A549 (cell line): ENCODE data around the gene PRTFDC1. TPM values are rescaled to one million over a fixed set of nuclear protein-coding genes. Genes with fewer than 3 reads are reported as not detected.

Experiments used
- ATAC-seq, 2 experiments: fragments of 200-7000 bp in 1 of 2; fragments of >200 bp in 1 of 2; cut with Nextera tagmentation in 1 of 2; cut with Tn5 transposase in 1 of 2; 3 replicates each; pipeline versions ENCODE4 v1.8.0 to v1.9.1; 2018 to 2020; ENCODE audit warnings: mild to moderate bottlenecking in 1 of 2, moderate library complexity in 1 of 2
- CTCF ChIA-PET: fragments of 300-600 bp; sonication (Branson Sonifier 250); formaldehyde crosslinking; extraction: SDS; loops from one replicate; lab custom pipeline; 2021; ENCODE audit warnings: antibody characterized with exemption, inconsistent platforms; lab: Yijun Ruan, JAX
- POLR2A ChIA-PET: fragments of 350-600 bp; formaldehyde crosslinking; extraction: SDS; loops from one replicate; lab custom pipeline; 2021; ENCODE audit warnings: antibody characterized with exemption, inconsistent platforms; lab: Yijun Ruan, JAX
- DNase-seq, 2 experiments: peaks; one replicate each; pipeline versions ENCODE4 v3.0.0 to v3.0.0-alpha.2; 2011 to 2016; ENCODE audit warnings: low read depth in 1 of 2, low spot score in 1 of 2
- FAIRE-seq: peaks from 2 replicates; lab custom pipeline; 2011; peaks lifted over from hg19 to GRCh38; lab: Jason Lieb, UNC
- H3K27ac ChIP-seq, 2 experiments: fragments of >200 bp; sonication (Bioruptor Twin); formaldehyde crosslinking; 3 replicates each; pipeline ENCODE4 v1.5.1; 2016 to 2017
- H3K4me1 ChIP-seq: fragments of >200 bp; sonication (Bioruptor Twin); formaldehyde crosslinking; 3 replicates; pipeline ENCODE4 v1.6.1; 2016
- H3K4me2 ChIP-seq: fragments of >200 bp; sonication (Bioruptor Twin); formaldehyde crosslinking; 3 replicates; pipeline ENCODE4 v1.6.1; 2016
- H3K4me3 ChIP-seq: fragments of >200 bp; sonication (Bioruptor Twin); formaldehyde crosslinking; 3 replicates; pipeline ENCODE4 v1.5.1; 2016
- H3K9me3 ChIP-seq: fragments of >200 bp; sonication (Bioruptor Twin); formaldehyde crosslinking; 3 replicates; pipeline ENCODE4 v1.6.1; 2016
- BCL3 ChIP-seq: fragments of >200 bp; sonication (Bioruptor Twin); formaldehyde crosslinking; IDR thresholded peaks from 3 replicates; pipeline ENCODE4 v1.6.1; 2016
- BHLHE40 ChIP-seq: IDR thresholded peaks from 2 replicates; pipeline ENCODE4 v1.6.1; 2012; ENCODE audit warnings: low read depth, low read length, inconsistent platforms
- E2F6 ChIP-seq: IDR thresholded peaks from 2 replicates; pipeline ENCODE4 v1.6.1; 2012; ENCODE audit warnings: low read depth, borderline replicate concordance
- ELK1 ChIP-seq: fragments of 150-350 bp; IDR thresholded peaks from 2 replicates; pipeline ENCODE4 v1.6.1; 2014; ENCODE audit warnings: low read depth, mild to moderate bottlenecking, low read length
- ESRRA ChIP-seq: fragments of 150-350 bp; IDR thresholded peaks from 2 replicates; pipeline ENCODE4 v1.6.1; 2014; ENCODE audit warnings: mild to moderate bottlenecking, low read length, borderline replicate concordance
- FOSB ChIP-seq: fragments of 250-450 bp; sonication (Bioruptor Pico); IDR thresholded peaks from 2 replicates; pipeline ENCODE4 v1.5.0; 2020; ENCODE audit warnings: mild to moderate bottlenecking, moderate library complexity
- FOXS1 ChIP-seq: fragments of 250-450 bp; sonication (Bioruptor Pico); IDR thresholded peaks from 2 replicates; pipeline ENCODE4 v1.5.0; 2020; ENCODE audit warnings: mild to moderate bottlenecking, moderate library complexity
- GATA3 ChIP-seq: IDR thresholded peaks from 2 replicates; pipeline ENCODE4 v1.6.1; 2012; ENCODE audit warnings: borderline replicate concordance
- HES2 ChIP-seq: fragments of >200 bp; sonication (Bioruptor Twin); formaldehyde crosslinking; IDR thresholded peaks from 2 replicates; pipeline ENCODE4 v1.6.1; 2016
- HMGXB4 ChIP-seq: fragments of 250-450 bp; sonication (Bioruptor Pico); IDR thresholded peaks from 2 replicates; pipeline ENCODE4 v1.5.0; 2021; ENCODE audit warnings: mild to moderate bottlenecking, moderate library complexity, borderline replicate concordance
- HOXA7 ChIP-seq: fragments of 250-450 bp; sonication (Bioruptor Pico); IDR thresholded peaks from 2 replicates; pipeline ENCODE4 v1.5.0; 2020; ENCODE audit warnings: mild to moderate bottlenecking, moderate library complexity
- HOXB5 ChIP-seq: fragments of 250-450 bp; sonication (Bioruptor Pico); IDR thresholded peaks from 2 replicates; pipeline ENCODE4 v1.5.0; 2020; ENCODE audit warnings: mild to moderate bottlenecking, moderate library complexity
- JUNB ChIP-seq: fragments of >200 bp; sonication (Bioruptor Twin); formaldehyde crosslinking; IDR thresholded peaks from 2 replicates; pipeline ENCODE4 v1.6.1; 2016
- KDM1A ChIP-seq: fragments of 200-600 bp; sonication (generic); IDR thresholded peaks from 2 replicates; pipeline ENCODE4 v1.6.1; 2016; ENCODE audit warnings: low read depth, mild to moderate bottlenecking
- MAX ChIP-seq: IDR thresholded peaks from 2 replicates; pipeline ENCODE4 v1.6.1; 2012
- MYC ChIP-seq: IDR thresholded peaks from 2 replicates; pipeline ENCODE4 v1.6.1; 2012; ENCODE audit warnings: mild to moderate bottlenecking, inconsistent platforms, low read length, improper control_type of control experiment, borderline replicate concordance
- NFE2L2 ChIP-seq: fragments of 150-350 bp; conservative IDR thresholded peaks from 2 replicates; pipeline ENCODE4 v1.6.1; 2014; ENCODE audit warnings: low read length
- NPAS2 ChIP-seq: fragments of 250-450 bp; sonication (Bioruptor Pico); IDR thresholded peaks from 2 replicates; pipeline ENCODE4 v1.8.0; 2022; ENCODE audit warnings: mild to moderate bottlenecking, moderate library complexity, borderline replicate concordance
- NR3C1 ChIP-seq: fragments of >200 bp; sonication (Bioruptor Twin); formaldehyde crosslinking; IDR thresholded peaks from 3 replicates; pipeline ENCODE4 v1.6.1; 2017
- PBX3 ChIP-seq: IDR thresholded peaks from 2 replicates; pipeline ENCODE4 v1.6.1; 2012
- PHF8 ChIP-seq: fragments of 200-600 bp; sonication (generic); IDR thresholded peaks from 2 replicates; pipeline ENCODE4 v1.6.1; 2016; ENCODE audit warnings: low read depth, mild to moderate bottlenecking, antibody characterized with exemption, moderate library complexity, borderline replicate concordance
- REST ChIP-seq: fragments of 200-600 bp; sonication (generic); IDR thresholded peaks from 2 replicates; pipeline ENCODE4 v1.6.1; 2016; ENCODE audit warnings: antibody characterized with exemption, mild to moderate bottlenecking, moderate library complexity
- RFX5 ChIP-seq: fragments of 450-650 bp; IDR thresholded peaks from 2 replicates; pipeline ENCODE4 v1.7.1; 2014; ENCODE audit warnings: antibody characterized with exemption, mild to moderate bottlenecking, moderate library complexity
- SMC3 ChIP-seq: fragments of >200 bp; sonication (Bioruptor Twin); formaldehyde crosslinking; IDR thresholded peaks from 3 replicates; pipeline ENCODE4 v1.6.1; 2018; ENCODE audit warnings: inconsistent platforms
- TFCP2L1 ChIP-seq: fragments of 250-450 bp; sonication (Bioruptor Pico); IDR thresholded peaks from 2 replicates; pipeline ENCODE4 v1.5.0; 2021; ENCODE audit warnings: mild to moderate bottlenecking
- ZSCAN20 ChIP-seq: fragments of 250-450 bp; sonication (Bioruptor Pico); IDR thresholded peaks from 2 replicates; pipeline ENCODE4 v1.8.0; 2022; ENCODE audit warnings: mild to moderate bottlenecking, moderate library complexity
- WGBS: methylation state at CpG from one replicate; pipeline ENCODE4 v1.1.6; 2017; ENCODE audit errors: missing lambda C conversion rate; 5-methylcytosine and 5-hydroxymethylcytosine counted together
- polyA plus RNA-seq, 4 experiments: library from polyadenylated mRNA; depleted of rRNA in 3 of 4; stranded (reverse); fragments of >200 nt; fragmentation: RNase III in 1 of 4; extraction: RNeasy Plus Mini Kit Qiagen cat#74134 plus additional on column Dnase treatment in 1 of 4; gene quantifications; 2 replicates in 3 of 4; 3 replicates in 1 of 4; pipeline ENCODE4 v1.2.3, GENCODE V29; 2011 to 2017

PRTFDC1 gene
- polyA plus RNA-seq, 2 of the 4 experiments (the other 2 are of a cell fraction): 35.6 to 39.2 TPM

GRCh38 chr10:24944512-24945255 lies 7.7 kb downstream of the PRTFDC1 start (continued):
- TF ChIP-seq REST: no peak
- 0 out of 2 replicates have a peak, but pooled peaks have one; percentile 20 for TF ChIP-seq MYC
- no peak for TF ChIP-seq ELK1
- no peak for TF ChIP-seq NFE2L2
- TF ChIP-seq ESRRA: peak; percentile 44; the same call in 1 of the 2 replicates
- peak; percentile 31; the same call in 1 of the 2 replicates for TF ChIP-seq JUNB
- TF ChIP-seq HOXA7 (CRISPR knock-in tag): no peak
- TF ChIP-seq PHF8: no peak

- Histone ChIP-seq H3K27ac (no peak overlapping the region), H3K4me2 (no peak overlapping the region), H3K4me3 (no peak overlapping the region), H3K9me3 (no peaks in the 10 kb centered on the region)
- DNase-seq (no peak), ATAC-seq (no peak)
- CTCF ChIA-PET: interaction anchor here (0.8 to 1.5 kb wide), 3 partner anchors 131 to 296 kb away, joined by 3 to 4 read pairs (median 3); no protein-coding TSS in a partner anchor
- no peak for TF ChIP-seq E2F6
- no peak for TF ChIP-seq ZSCAN20
- TF ChIP-seq BHLHE40: no peak
- TF ChIP-seq FOXS1 (CRISPR knock-in tag): no peak
- TF ChIP-seq HOXB5 (CRISPR knock-in tag): no peak
- no peak for TF ChIP-seq HES2
- TF ChIP-seq GATA3: no peak
- no peak for TF ChIP-seq RFX5
- TF ChIP-seq PBX3: no peak
- no peak for TF ChIP-seq NR3C1
- no peak for TF ChIP-seq FOSB (CRISPR knock-in tag)
- no peak for TF ChIP-seq HMGXB4 (CRISPR knock-in tag)
- TF ChIP-seq TFCP2L1: no peak
- TF ChIP-seq MAX: no peak
- no peak for TF ChIP-seq KDM1A
- TF ChIP-seq SMC3: no peak
- no peak for TF ChIP-seq NPAS2 (CRISPR knock-in tag)
- no peak for TF ChIP-seq BCL3
- TF ChIP-seq, all 56 proteins: peak for 0
- POLR2A ChIA-PET: interaction anchor here (0.7 to 0.8 kb wide), 2 partner anchors 13 to 17 kb away, joined by 3 read pairs; no protein-coding TSS in a partner anchor
- no peak for FAIRE-seq
- no peaks in the 10 kb centered on the region for H3K4me1 ChIP-seq
- WGBS: 89% methylated on average over 2 of the region's 2 CpGs
Measured at GRCh38 chr10:24938525-24938924, 13.9 kb downstream of the PRTFDC1 start.
